Nucleus accumbens (tissue), 56 donors: ENCODE measurements around the gene GP5.

Source experiments
- DNase-seq, 56 donors: peaks; one replicate each; lab custom pipeline; 2025; lab: John Stamatoyannopoulos, UW

The GP5 gene

GRCh38 chr3:194379651-194380050 lies 19.4 kb downstream of the GP5 start:
- DNase-seq = no peak

GRCh38 chr3:194379231-194379630 lies 19.8 kb downstream of the GP5 start:
- DNase-seq = no peak

DNA sequence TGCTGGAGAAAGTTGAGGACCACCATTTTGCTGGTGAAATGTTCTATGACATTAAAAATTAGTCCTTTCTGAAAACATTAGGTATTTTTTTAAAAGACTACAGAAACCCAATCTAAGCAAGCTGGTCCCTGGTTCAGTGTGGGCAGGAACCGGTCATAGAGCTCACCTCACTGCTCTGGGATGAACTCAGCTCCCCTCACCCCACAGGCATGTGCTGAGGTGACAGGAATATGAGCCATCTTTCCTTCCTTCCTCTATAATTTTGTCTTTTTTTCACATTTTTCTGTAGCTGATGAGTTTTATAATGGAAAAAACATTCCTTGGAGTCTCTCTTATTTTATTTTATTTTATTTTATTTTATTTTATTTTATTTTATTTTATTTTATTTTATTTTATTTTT lies 21.4 kb downstream of the GP5 start:
- DNase-seq = no peak

GRCh38 chr3:194376241-194376560 lies 22.9 kb downstream of the GP5 start:
- no peak for DNase-seq

GRCh38 chr3:194375473-194376240 lies 23.4 kb downstream of the GP5 start:
- no peak for DNase-seq

- no peak for DNase-seq
Observed at GRCh38 chr3:194374935-194375334, 24.1 kb downstream of the GP5 start.

DNA sequence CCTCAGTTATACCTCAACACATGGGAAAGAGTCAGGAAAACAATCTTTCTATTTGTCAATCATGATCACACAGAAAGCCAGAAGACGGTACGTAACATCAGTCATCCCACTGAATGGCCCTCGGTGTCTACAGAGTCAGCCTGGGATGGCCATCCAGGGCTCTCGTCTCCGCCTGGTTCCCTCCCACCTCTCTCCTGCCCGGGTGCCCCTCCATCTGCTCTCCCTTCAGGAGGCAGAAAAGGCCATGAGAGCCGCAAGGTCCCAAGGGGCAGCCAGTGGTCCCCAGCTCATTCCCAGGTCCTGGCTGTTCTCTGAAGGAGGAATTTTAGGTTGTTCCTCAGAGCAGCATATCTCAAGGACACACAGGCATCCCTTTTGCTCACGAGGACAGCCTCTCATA lies 25.2 kb downstream of the GP5 start:
- no peak for DNase-seq

DNA sequence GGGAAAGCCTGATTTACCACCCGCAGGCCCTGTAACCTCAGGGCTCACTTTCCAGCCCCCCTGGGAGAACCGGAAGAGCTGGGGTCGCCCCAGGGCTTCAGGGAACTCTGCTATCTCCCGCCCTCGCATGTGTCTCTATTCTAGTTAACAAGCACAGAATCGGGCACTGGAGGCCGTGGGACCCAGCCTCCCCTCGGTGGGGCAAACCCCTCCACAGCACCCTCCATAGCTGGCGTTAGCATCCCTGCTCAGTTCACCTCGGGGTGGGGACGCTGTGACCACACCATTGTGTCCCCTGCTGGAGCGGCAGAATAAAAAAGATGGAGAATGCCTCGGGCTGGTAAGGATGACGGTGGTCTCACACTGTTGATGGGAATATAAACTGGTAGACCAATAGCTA lies 26.0 kb downstream of the GP5 start:
- no peak for DNase-seq

DNA sequence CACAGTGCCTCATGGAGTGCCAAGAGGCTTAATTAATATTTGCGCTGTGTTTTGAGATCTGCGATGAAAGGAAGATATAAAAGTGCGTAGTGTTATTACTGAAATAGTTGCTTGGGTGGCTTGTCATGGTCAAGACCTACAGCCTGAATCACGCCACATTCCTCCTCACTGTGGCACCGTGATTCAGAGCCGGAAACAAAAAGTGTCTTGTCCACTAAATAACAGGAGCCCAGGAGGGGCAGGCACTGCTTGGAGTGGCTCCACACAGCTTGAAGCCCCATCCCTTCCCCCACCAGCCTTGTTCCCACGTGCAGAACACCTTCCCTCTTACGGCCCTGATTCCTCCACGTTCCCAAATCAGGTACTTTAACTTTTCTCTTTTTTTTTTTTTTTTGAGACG lies 28.3 kb downstream of the GP5 start:
- no peak for DNase-seq

DNA sequence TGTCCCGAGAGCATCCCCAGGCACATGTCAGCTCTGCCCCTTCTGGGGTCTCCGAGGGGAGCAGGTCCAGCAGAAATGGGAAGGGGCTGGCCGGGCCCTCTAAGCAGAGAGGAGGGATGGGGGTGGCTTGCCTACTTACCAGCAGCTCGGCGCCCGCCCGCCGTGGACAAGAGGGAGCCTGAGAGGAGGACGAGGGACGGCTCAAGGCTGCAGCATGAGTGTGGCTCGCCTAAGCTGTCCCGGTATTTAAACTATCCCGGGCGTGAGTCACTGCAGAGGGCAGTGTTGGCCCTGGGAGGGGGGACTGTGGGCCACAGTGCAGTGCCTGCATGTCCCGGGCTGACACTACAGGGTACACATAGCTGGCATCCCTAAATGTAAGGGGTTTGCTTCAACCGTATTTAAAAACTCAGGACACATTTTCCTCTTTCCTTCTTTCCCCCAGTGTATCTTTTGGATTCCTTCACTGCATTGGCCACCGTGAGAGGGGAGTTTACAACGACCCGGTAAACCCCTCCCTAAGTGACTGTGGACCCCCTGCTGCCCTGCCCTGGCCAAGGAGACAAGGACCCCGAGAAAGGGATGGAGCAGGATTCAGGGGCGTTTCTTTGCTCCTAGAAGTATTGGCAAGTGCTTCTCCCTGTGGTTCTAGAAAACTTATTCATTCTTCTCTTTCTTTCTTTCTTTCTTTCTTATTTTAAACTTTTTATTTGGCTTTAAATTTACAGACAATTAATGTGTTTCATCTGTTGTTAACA lies 29.4 kb downstream of the GP5 start, which contains the start of gene LRRC15:
TSS of gene LRRC15 (minus strand) at position 222 of the 758 bp plus-strand sequence. CDS start 8,700 bp downstream, outside the sequence.
- DNase-seq = no peak

DNA sequence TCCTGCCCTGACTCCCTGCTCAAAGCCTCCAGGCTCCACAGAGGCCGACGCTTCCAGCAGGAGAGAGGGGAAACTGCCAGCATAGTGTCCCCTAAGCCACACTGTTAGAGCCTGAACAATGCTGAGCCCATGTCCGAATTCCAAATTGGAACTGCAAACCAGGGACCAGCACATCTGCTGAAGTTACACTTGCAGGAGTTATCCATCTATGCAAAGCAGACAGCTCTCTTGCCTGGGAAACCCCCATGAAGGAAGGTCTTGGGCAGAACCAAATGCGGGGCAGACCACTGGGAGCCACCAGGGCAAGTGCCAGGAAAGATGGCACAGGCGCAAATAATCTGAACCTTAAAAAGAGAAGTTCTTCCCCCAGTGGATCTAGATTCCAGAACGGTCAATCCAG lies 30.1 kb downstream of the GP5 start:
- no peak for DNase-seq

DNA sequence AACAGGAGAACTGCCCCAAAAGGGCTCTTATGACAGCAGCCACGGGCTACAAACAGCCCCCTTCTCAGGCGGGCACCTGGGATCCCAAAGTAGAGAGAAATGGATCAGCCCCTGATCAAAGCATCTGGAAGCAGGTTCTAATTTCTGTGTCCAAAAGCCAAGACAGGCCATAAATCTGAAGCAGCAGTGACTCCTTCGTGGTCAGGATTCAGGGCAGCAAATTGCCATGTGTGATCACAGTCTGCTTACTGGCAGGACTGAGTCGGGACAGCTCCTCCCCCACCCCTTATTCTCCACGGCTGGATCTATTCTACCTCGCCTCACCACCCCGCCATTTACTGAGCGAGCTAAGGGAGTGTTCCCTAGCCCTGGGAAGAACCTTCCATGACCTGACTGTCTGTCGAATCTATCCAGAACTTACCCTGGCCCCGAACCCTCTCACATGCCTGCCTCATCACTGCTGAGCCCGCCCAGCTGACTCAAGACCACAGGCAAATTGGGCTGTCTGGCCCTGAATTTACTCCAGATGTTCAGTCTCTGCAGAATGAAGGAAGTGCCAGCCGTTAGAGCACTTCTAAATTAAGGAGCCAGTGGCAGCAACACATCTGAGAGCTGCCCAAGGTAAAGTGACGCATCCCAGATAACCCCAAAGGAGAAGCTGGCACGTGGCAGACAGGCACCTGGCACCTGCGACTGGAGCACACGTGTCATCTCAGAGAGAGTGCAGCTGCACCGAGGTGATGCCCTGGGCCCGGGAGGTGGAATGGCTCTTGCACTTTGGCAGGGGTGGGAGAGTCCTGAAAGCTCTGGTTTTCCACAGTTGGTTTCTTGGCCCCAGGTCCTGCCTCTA lies 30.8 kb downstream of the GP5 start:
- no peak for DNase-seq

GRCh38 chr3:194365978-194366490 lies 33.0 kb downstream of the GP5 start:
- DNase-seq = no peak

DNA sequence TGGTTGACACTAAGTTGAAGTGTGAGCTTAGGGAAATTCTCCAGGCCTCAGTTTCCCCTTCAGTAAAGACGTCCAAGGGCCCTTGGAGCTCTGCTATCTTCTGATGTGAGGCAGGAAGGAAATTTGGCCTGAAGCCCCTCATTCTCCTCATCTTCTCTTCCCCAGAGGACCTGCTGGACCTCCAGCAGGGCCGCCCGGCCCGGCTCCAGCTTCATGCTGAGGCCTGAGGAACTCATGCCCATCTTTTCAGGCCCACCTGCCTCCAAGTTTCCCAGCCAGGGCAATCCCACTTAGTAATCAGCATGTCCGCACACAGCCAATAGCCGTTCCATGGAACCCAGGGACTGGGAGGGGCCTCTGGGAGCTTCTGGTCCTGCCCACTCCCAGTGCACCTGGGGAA lies 33.5 kb downstream of the GP5 start:
- no peak for DNase-seq

DNA sequence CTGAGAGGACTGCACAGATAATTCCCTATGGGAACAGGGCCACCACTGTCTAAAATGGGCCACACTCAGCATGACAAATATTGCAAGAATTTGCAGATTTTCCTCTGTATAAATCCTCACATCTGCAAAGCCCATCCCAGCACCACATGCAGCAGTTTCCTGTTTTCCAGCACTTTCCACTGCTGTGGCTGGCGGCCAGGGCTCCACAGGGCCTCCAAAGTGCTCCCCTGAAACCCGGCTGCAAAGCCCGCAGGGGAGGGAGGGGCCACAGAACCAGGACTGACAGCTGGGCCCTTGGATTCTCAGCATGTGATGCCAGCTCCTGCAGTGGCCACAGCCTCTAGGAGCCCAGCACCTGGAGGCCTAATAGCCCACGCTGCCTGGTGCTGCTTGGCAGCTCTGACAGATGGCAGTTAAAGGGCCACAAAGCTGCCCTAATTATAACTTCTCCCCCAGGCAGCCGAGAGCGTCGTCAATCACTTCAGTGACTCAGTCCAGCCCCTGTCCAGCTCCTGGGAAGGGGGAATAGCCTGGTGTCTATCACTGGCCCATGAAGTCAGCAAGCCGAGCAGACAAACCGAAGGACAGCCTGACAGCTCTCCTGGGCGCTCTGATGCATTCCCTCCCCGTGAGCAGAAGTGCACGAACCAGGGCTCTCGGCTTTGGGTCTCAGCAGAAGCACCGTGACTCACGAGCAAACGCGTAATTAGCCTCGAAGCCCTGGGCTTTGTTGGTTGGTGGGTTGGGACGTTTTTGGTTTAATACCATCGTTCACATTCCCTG lies 34.2 kb downstream of the GP5 start:
- DNase-seq = peak in 7 of 56 donors; percentile 15 to 53 (median 24)

DNA sequence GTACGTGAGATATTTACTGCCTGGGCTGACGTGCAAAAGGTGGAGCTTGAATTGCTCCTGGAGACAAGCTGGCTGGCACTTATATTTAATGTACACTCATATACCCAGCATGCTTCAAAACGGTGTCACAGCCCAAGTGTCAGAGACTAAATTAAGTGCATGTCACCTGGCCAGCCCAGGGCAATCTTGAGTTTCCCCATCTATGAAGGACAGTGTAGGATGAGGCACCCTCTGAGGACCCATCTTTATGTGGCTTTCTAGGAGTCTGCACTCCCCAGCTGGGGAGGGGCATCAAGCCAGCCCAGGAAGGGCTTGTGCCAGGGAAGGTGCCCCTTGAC lies 34.8 kb downstream of the GP5 start:
- no peak for DNase-seq

DNA sequence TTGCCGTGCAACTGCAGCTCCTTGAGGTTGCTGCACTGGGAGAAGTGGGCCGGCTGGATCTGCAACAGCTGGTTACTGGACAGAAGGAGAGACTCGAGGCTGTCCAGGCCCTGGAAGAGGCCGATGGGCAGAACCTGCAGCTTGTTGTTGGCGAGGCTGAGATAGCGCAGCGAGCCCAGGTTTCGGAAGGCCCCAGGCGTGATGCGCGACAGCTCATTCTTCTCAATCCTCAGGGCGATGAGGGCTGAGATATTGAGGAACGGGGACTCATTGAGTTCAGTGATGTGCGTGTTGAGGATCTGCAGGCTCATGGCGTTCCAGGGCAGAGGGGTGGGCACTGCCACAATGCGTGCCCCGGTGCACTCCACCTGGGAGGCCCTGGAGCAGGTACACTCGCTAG lies 38.5 kb downstream of the GP5 start:
- no peak for DNase-seq

DNA sequence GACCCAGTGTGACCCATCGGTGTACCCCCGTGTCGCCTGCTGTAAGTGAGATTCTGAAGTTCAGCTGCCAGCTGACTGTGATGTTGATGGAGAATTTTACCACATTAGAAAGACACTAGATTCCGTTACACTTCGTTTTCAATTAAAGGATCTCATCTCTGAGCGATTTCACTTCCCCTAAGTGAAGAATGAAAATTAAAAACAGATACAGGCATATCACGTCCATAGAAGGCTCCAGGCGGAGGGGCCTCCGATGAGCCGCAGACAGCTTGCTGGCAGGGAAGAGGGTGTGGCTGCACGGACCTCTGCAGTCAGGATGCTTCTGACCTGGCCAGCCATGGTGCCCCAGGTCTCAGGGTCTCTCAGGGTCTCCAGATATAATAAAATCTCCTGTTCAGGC lies 41.4 kb downstream of the GP5 start:
- DNase-seq = no peak

DNA sequence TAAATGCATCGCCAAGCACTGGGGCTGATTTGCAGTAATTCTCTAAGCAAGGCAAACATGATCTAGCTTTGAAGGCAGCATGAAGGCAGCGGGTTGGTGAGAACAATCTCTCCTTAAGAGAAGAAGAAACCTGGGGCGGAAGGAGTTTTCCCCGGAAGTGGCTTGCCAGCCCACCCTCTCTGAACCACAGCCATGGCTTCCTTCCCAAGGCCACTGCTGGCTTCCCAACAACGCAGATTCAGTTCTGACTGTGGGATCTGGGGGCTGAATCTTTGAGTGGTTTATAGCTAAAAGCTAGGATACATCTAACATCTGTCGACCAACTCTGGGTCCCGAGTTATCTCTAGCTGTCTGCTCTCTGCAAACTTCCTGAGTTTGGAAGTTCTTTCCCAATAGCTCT lies 43.7 kb downstream of the GP5 start:
- DNase-seq = no peak

DNA sequence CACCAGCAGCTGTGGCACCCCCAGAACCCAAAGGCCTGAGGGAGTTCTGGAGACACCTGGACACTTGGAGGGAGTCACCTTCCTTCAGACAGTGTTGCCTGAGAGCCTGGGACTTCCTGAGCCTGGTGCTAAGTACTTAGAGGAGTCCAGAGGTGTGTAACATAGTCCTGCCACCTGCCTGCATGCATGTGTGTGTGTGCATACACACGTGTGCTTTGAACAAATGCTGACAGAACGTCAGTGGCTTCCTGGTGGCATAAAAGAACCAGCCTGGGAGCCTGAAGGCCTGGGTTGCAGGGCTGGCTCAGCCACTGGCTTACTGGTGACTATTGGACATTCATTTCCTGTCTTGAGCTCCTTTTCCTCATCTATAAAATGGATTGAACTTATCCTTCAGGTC lies 44.8 kb downstream of the GP5 start:
- no peak for DNase-seq
